WERI-Rb-1 (cell line): ENCODE results near the gene DLX1.
A peak's percentile ranks its signal among the peaks of the same experiment; 100 is the strongest.

ENCODE experiments used
- DNase-seq: peaks from one replicate; pipeline ENCODE4 v3.0.0-alpha.2; 2020
- H3K27ac ChIP-seq: fragments of 250-450 bp; sonication (Bioruptor Pico); 2 replicates; pipeline ENCODE4 v1.5.1; 2020; ENCODE audit warnings: mild to moderate bottlenecking, moderate library complexity
- H3K27me3 ChIP-seq: fragments of 250-450 bp; sonication (Bioruptor Pico); 2 replicates; pipeline ENCODE4 v1.5.1; 2021; ENCODE audit warnings: mild to moderate bottlenecking, low read depth, moderate library complexity; ENCODE audit not compliant: insufficient read depth, severe bottlenecking
- H3K36me3 ChIP-seq: fragments of 250-450 bp; sonication (Bioruptor Pico); 2 replicates; pipeline ENCODE4 v1.5.1; 2020; ENCODE audit warnings: mild to moderate bottlenecking, moderate library complexity
- H3K4me3 ChIP-seq: 2 replicates; pipeline ENCODE4 v1.5.1; 2011; ENCODE audit warnings: low read depth, mild to moderate bottlenecking, control low read depth, low read length
- H3K9me3 ChIP-seq: fragments of 250-450 bp; sonication (Bioruptor Pico); 2 replicates; pipeline ENCODE4 v1.5.1; 2021; ENCODE audit warnings: mild to moderate bottlenecking, moderate library complexity; ENCODE audit not compliant: severe bottlenecking
- CTCF ChIP-seq: IDR thresholded peaks from 2 replicates; pipeline ENCODE4 v1.5.1; 2011; ENCODE audit warnings: low read depth, mild to moderate bottlenecking, control low read depth, inconsistent platforms, low read length

Gene DLX1

GRCh38 chr2:172084395-172084644 lies 987 bp upstream of the DLX1 start:
- Histone ChIP-seq H3K27me3 (peaks cover 53% of the 10 kb centered on the region), H3K9me3 (peaks cover 7% of the 10 kb centered on the region), H3K27ac (no peak overlapping the region), H3K36me3 (no peaks in the 10 kb centered on the region), H3K4me3 (peak overlapping the region; percentile 65)
- no peak for DNase-seq
- no peak for TF ChIP-seq CTCF

- Histone ChIP-seq H3K9me3 (peaks cover 7% of the 10 kb centered on the region), H3K27ac (no peak overlapping the region), H3K36me3 (no peaks in the 10 kb centered on the region), H3K27me3 (peaks cover 58% of the 10 kb centered on the region), H3K4me3 (peak overlapping the region; percentile 65)
- no peak for TF ChIP-seq CTCF
- peak; percentile 88 for DNase-seq
Observed at GRCh38 chr2:172084645-172085459, 455 bp upstream of the DLX1 start.

GRCh38 chr2:172086241-172087206 lies 1.2 kb downstream of the DLX1 start:
- Histone ChIP-seq H3K9me3 (peaks cover 7% of the 10 kb centered on the region), H3K27ac (no peak overlapping the region), H3K36me3 (no peaks in the 10 kb centered on the region), H3K4me3 (peak overlapping the region; percentile 65), H3K27me3 (peaks cover 69% of the 10 kb centered on the region)
- peak; percentile 25; the same call in 1 of the 2 replicates for TF ChIP-seq CTCF
- peak; percentile 55 for DNase-seq

GRCh38 chr2:172087207-172087779 lies 2.0 kb downstream of the DLX1 start:
- Histone ChIP-seq H3K36me3 (no peaks in the 10 kb centered on the region), H3K4me3 (peak overlapping the region; percentile 65), H3K27ac (no peak overlapping the region), H3K27me3 (peaks cover 75% of the 10 kb centered on the region), H3K9me3 (peaks cover 7% of the 10 kb centered on the region)
- no peak for TF ChIP-seq CTCF
- DNase-seq = no peak

GRCh38 chr2:172087780-172088244 lies 2.5 kb downstream of the DLX1 start:
- peaks cover 7% of the 10 kb centered on the region for H3K9me3 ChIP-seq
- no peaks in the 10 kb centered on the region for H3K36me3 ChIP-seq
- no peak overlapping the region for H3K4me3 ChIP-seq
- no peak for DNase-seq
- no peak overlapping the region for H3K27ac ChIP-seq
- H3K27me3 ChIP-seq = peaks cover 75% of the 10 kb centered on the region
- TF ChIP-seq CTCF = no peak
